Testis (tissue), 2 donors: Measurements from ENCODE around the gene GHRHR.

Experiments used
- CTCF ChIP-seq, 3 experiments: fragments of 450-650 bp in 2 of 3; fragments of 200-600 bp in 1 of 3; sonication (generic) in 1 of 3; IDR thresholded peaks; one replicate each; pipeline ENCODE4 v1.5.1; 2016 to 2019; ENCODE audit warnings: antibody characterized with exemption in 3 of 3, mild to moderate bottlenecking in 2 of 3, moderate library complexity in 1 of 3
- POLR2A ChIP-seq: fragments of 450-650 bp; IDR thresholded peaks from one replicate; pipeline ENCODE4 v1.6.1; 2017; ENCODE audit warnings: antibody characterized with exemption, mild to moderate bottlenecking, moderate library complexity

- TF ChIP-seq POLR2A = no peak
- no peak for TF ChIP-seq CTCF (IDR thresholded peaks at IDR 0.05)
Measured at GRCh38 chr7:30988351-30989005, 24.7 kb downstream of the GHRHR start.
